GM12878 (cell line): Measurements from ENCODE around the gene PRUNE1. TPM values are rescaled to one million over a fixed set of nuclear protein-coding genes. Genes with fewer than 3 reads are reported as not detected.

Source experiments
- ATAC-seq: fragments of 200-7000 bp; cut with Tn5 transposase; 3 replicates; pipeline ENCODE4 v1.9.1; 2020; ENCODE audit warnings: mild to moderate bottlenecking, moderate library complexity
- BruUV-seq: library from RNA; stranded (reverse); fragments of 400-500 nt; replicated peaks from 2 replicates; lab custom pipeline; 2021; lab: Mats Ljungman, UMichigan
- CTCF ChIA-PET: fragments of 300-600 bp; sonication (Branson Sonifier 250); formaldehyde crosslinking; extraction: SDS; loops from one replicate; lab custom pipeline; 2021; ENCODE audit warnings: inconsistent platforms; lab: Yijun Ruan, JAX
- POLR2A ChIA-PET: fragments of 350-600 bp; formaldehyde crosslinking; extraction: SDS; loops from one replicate; lab custom pipeline; 2021; ENCODE audit warnings: inconsistent platforms; lab: Charles Lee
- RAD21 ChIA-PET: fragments of 300-600 bp; sonication (Branson Sonifier 250); formaldehyde crosslinking; loops from one replicate; lab custom pipeline; 2023; ENCODE audit warnings: antibody characterized with exemption; ENCODE audit not compliant: unreplicated experiment; lab: Charles Lee
- SMC1A ChIA-PET: fragments of 300-600 bp; sonication (Branson Sonifier 250); formaldehyde crosslinking; loops from one replicate; lab custom pipeline; 2023; ENCODE audit not compliant: unreplicated experiment, uncharacterized antibody; lab: Charles Lee
- DNase-seq: peaks from one replicate; pipeline ENCODE4 v3.0.0-alpha.2; 2011; ENCODE audit warnings: low read depth, low spot score
- FAIRE-seq: peaks from 3 replicates; lab custom pipeline; 2011; peaks lifted over from hg19 to GRCh38; lab: Jason Lieb, UNC
- H2AFZ ChIP-seq: 2 replicates; pipeline ENCODE4 v1.6.0; 2011; ENCODE audit warnings: low read depth, low read length, control low read depth; ENCODE audit not compliant: control insufficient read depth
- H3K27ac ChIP-seq: 2 replicates; pipeline ENCODE4 v1.5.1; 2011; ENCODE audit warnings: control low read depth; ENCODE audit not compliant: control insufficient read depth, insufficient read depth
- H3K27me3 ChIP-seq, 2 experiments: replicated peaks in 1 of 2; 2 replicates each; pipeline versions ENCODE4 v1.6.0 to v1.6.1; 2011; ENCODE audit warnings: low read length in 1 of 2; ENCODE audit not compliant: control insufficient read depth in 2 of 2, insufficient read depth in 2 of 2
- H3K36me3 ChIP-seq, 2 experiments: 2 replicates each; pipeline ENCODE4 v1.5.1; 2011; ENCODE audit warnings: low read length in 1 of 2; ENCODE audit not compliant: control insufficient read depth in 2 of 2, insufficient read depth in 2 of 2
- H3K4me1 ChIP-seq: 2 replicates; pipeline ENCODE4 v1.6.1; 2011; ENCODE audit warnings: mild to moderate bottlenecking, low read length, moderate library complexity, mixed read lengths; ENCODE audit not compliant: control insufficient read depth, insufficient read depth
- H3K4me2 ChIP-seq: 2 replicates; pipeline ENCODE4 v1.6.0; 2011; ENCODE audit warnings: control low read depth; ENCODE audit not compliant: control insufficient read depth, insufficient read depth
- H3K4me3 ChIP-seq: fragments of 200-600 bp; sonication (generic); 2 replicates; pipeline ENCODE4 v1.5.1; 2016
- H3K79me2 ChIP-seq: 2 replicates; pipeline ENCODE4 v1.6.0; 2011; ENCODE audit warnings: low read length; ENCODE audit not compliant: control insufficient read depth, insufficient read depth
- H3K9ac ChIP-seq: 2 replicates; pipeline ENCODE4 v1.8.0; 2011; ENCODE audit warnings: low read length, control low read depth, mixed read lengths; ENCODE audit not compliant: control insufficient read depth, insufficient read depth
- H3K9me3 ChIP-seq: replicated peaks from 3 replicates; pipeline ENCODE4 v1.5.1; 2011; ENCODE audit warnings: mild to moderate bottlenecking, low read length; ENCODE audit not compliant: control insufficient read depth, insufficient read depth
- H4K20me1 ChIP-seq: 2 replicates; pipeline ENCODE4 v1.6.0; 2011; ENCODE audit not compliant: control insufficient read depth, insufficient read depth
- BCL11A ChIP-seq: IDR thresholded peaks from 2 replicates; pipeline ENCODE4 v1.6.1; 2011; ENCODE audit warnings: low read depth, low read length
- MYC ChIP-seq: IDR thresholded peaks from 2 replicates; pipeline ENCODE4 v1.6.1; 2011; ENCODE audit warnings: mild to moderate bottlenecking, low read length, moderate library complexity, inconsistent platforms; ENCODE audit not compliant: insufficient read depth, insufficient replicate concordance, insufficient read length, severe bottlenecking
- YBX1 ChIP-seq: fragments of 450-650 bp; IDR thresholded peaks from 2 replicates; pipeline ENCODE4 v1.6.1; 2016; ENCODE audit warnings: antibody characterized with exemption
- WGBS: methylation state at CpG from one replicate; pipeline ENCODE4 v1.1.6; 2016; ENCODE audit warnings: low lambda C conversion rate; ENCODE audit not compliant: insufficient replicate concordance, insufficient coverage; ENCODE audit errors: missing lambda C conversion rate; 5-methylcytosine and 5-hydroxymethylcytosine counted together
- in situ Hi-C: fragments of 300-500 bp; cut with MboI; formaldehyde crosslinking; loops from 9 replicates; pipeline ENCODE4 v1.14.3; 2018; ENCODE audit warnings: mixed read lengths
- intact Hi-C: fragments of 100-400 bp; cut with micrococcal nuclease; formaldehyde crosslinking; loops from one replicate; pipeline ENCODE4 v1.14.2; 2022; ENCODE audit not compliant: unreplicated experiment
- polyA plus RNA-seq, 11 experiments: library from polyadenylated mRNA; depleted of rRNA in 4 of 11; unstranded in 6 of 11; stranded (reverse) in 5 of 11; fragments of >200 nt; fragmentation: Nextera tagmentation in 4 of 11; fragmentation: Illumina TruSeq in 1 of 11; extraction: Ambion mirVana in 4 of 11; extraction: Trizol in 1 of 11; gene quantifications; 1 replicate in 1 of 11; 2 replicates in 10 of 11; pipeline versions ENCODE4 v1.2.1 to v1.2.3, GENCODE V29; 2011 to 2016; ENCODE audit warnings: inconsistent platforms in 2 of 11, missing spikeins in 2 of 11, low read depth in 1 of 11
- total RNA-seq, 4 experiments: library from RNA; depleted of rRNA in 3 of 4; stranded (reverse); fragments of >200 nt in 3 of 4; fragmentation: Illumina TruSeq in 1 of 4; extraction: Trizol in 1 of 4; gene quantifications; 2 replicates each; pipeline versions ENCODE4 v1.2.1 to v1.2.3, GENCODE V29; 2013 to 2021
- TF ChIP-seq, protein P1 (sequence below): fragments of 450-650 bp; IDR thresholded peaks from 2 replicates; pipeline ENCODE4 v1.6.1; 2017; ENCODE audit warnings: mild to moderate bottlenecking, moderate library complexity
- TF ChIP-seq, protein P2 (sequence below): IDR thresholded peaks from 2 replicates; pipeline ENCODE4 v1.6.1; 2012; ENCODE audit warnings: low read length, inconsistent platforms

The PRUNE1 gene
- total and polyA plus RNA-seq, 10 of the 15 experiments (the other 5 are each of a cell fraction or from before 2014, with no cell fraction given) = 4.7 to 24.5 (median 12.4) TPM

DNA sequence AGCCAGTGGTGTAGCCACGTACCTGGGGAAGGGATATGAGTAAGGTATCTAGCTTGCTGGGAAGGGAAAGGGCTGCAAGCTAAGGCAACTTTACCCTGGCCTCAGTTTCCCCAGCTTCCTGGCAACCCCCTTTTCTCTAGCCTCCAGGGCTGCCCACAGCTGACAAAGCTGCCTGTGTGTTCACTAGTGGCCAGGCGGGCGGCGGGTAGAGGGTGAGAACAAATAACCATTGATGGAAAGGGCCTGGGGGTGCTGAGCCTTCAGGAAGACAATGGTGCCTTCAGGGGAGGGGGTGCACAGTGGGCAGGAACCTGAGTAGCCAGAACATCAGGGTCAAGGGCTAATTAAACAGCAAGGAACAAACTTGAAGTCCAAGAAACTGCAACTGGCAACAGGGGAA is 39.8 kb upstream of the PRUNE1 start:
- H3K27ac ChIP-seq = no peak overlapping the region
- DNase-seq (no peak), ATAC-seq (no peak), FAIRE-seq (no peak)
- H3K4me1 ChIP-seq = peaks cover 7% of the 10 kb centered on the region; the same call in 1 of the 2 replicates
- RAD21 ChIA-PET = no interaction called here
- no peak overlapping the region for H2AFZ ChIP-seq
- no peaks in the 10 kb centered on the region for H3K27me3 ChIP-seq
- TF ChIP-seq YBX1 = no peak
- TF ChIP-seq, protein P1, sequence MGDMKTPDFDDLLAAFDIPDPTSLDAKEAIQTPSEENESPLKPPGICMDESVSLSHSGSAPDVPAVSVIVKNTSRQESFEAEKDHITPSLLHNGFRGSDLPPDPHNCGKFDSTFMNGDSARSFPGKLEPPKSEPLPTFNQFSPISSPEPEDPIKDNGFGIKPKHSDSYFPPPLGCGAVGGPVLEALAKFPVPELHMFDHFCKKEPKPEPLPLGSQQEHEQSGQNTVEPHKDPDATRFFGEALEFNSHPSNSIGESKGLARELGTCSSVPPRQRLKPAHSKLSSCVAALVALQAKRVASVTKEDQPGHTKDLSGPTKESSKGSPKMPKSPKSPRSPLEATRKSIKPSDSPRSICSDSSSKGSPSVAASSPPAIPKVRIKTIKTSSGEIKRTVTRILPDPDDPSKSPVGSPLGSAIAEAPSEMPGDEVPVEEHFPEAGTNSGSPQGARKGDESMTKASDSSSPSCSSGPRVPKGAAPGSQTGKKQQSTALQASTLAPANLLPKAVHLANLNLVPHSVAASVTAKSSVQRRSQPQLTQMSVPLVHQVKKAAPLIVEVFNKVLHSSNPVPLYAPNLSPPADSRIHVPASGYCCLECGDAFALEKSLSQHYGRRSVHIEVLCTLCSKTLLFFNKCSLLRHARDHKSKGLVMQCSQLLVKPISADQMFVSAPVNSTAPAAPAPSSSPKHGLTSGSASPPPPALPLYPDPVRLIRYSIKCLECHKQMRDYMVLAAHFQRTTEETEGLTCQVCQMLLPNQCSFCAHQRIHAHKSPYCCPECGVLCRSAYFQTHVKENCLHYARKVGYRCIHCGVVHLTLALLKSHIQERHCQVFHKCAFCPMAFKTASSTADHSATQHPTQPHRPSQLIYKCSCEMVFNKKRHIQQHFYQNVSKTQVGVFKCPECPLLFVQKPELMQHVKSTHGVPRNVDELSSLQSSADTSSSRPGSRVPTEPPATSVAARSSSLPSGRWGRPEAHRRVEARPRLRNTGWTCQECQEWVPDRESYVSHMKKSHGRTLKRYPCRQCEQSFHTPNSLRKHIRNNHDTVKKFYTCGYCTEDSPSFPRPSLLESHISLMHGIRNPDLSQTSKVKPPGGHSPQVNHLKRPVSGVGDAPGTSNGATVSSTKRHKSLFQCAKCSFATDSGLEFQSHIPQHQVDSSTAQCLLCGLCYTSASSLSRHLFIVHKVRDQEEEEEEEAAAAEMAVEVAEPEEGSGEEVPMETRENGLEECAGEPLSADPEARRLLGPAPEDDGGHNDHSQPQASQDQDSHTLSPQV = no peak
- TF ChIP-seq, protein P2, sequence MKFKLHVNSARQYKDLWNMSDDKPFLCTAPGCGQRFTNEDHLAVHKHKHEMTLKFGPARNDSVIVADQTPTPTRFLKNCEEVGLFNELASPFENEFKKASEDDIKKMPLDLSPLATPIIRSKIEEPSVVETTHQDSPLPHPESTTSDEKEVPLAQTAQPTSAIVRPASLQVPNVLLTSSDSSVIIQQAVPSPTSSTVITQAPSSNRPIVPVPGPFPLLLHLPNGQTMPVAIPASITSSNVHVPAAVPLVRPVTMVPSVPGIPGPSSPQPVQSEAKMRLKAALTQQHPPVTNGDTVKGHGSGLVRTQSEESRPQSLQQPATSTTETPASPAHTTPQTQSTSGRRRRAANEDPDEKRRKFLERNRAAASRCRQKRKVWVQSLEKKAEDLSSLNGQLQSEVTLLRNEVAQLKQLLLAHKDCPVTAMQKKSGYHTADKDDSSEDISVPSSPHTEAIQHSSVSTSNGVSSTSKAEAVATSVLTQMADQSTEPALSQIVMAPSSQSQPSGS = no peak
- no peak for TF ChIP-seq BCL11A
- TF ChIP-seq MYC = no peak
- in situ Hi-C loops (no loop called here), intact Hi-C loops (no loop called here)
- SMC1A ChIA-PET = interaction anchor here (0.5 kb wide), 1 partner anchor 12 kb away, joined by 3 read pairs; no protein-coding TSS in a partner anchor
- BruUV-seq = no TSS peak
- no peak overlapping the region for H3K4me2 ChIP-seq
- H3K9ac ChIP-seq = no peak overlapping the region
- peaks cover 29% of the 10 kb centered on the region for H3K79me2 ChIP-seq
- peaks cover 19 to 22% of the 10 kb centered on the region in 2 experiments for H3K36me3 ChIP-seq
- POLR2A ChIA-PET = interaction anchor here (0.5 kb wide), 1 partner anchor 153 kb away, joined by 4 read pairs; no protein-coding TSS in a partner anchor
- no peaks in the 10 kb centered on the region for H3K9me3 ChIP-seq
- CTCF ChIA-PET = interaction anchor here (1.1 to 1.5 kb wide), 2 partner anchors 10 to 12 kb away, joined by 4 to 6 read pairs; no protein-coding TSS in a partner anchor
- no peak overlapping the region for H3K4me3 ChIP-seq
- WGBS = 77% methylated on average over 4 of the region's 4 CpGs
- H4K20me1 ChIP-seq = no peaks in the 10 kb centered on the region
